GM12878 (cell line): ENCODE data around the gene KRI1. TPM values are rescaled to one million over a fixed set of nuclear protein-coding genes. Genes with fewer than 3 reads are reported as not detected.

Experiments used
- ATAC-seq: fragments of 200-7000 bp; cut with Tn5 transposase; 3 replicates; pipeline ENCODE4 v1.9.1; 2020; ENCODE audit warnings: mild to moderate bottlenecking, moderate library complexity
- BruUV-seq: library from RNA; stranded (reverse); fragments of 400-500 nt; replicated peaks from 2 replicates; lab custom pipeline; 2021; lab: Mats Ljungman, UMichigan
- CTCF ChIA-PET: fragments of 300-600 bp; sonication (Branson Sonifier 250); formaldehyde crosslinking; extraction: SDS; loops from one replicate; lab custom pipeline; 2021; ENCODE audit warnings: inconsistent platforms; lab: Yijun Ruan, JAX
- POLR2A ChIA-PET: fragments of 350-600 bp; formaldehyde crosslinking; extraction: SDS; loops from one replicate; lab custom pipeline; 2021; ENCODE audit warnings: inconsistent platforms; lab: Charles Lee
- RAD21 ChIA-PET: fragments of 300-600 bp; sonication (Branson Sonifier 250); formaldehyde crosslinking; loops from one replicate; lab custom pipeline; 2023; ENCODE audit warnings: antibody characterized with exemption; ENCODE audit not compliant: unreplicated experiment; lab: Charles Lee
- SMC1A ChIA-PET: fragments of 300-600 bp; sonication (Branson Sonifier 250); formaldehyde crosslinking; loops from one replicate; lab custom pipeline; 2023; ENCODE audit not compliant: unreplicated experiment, uncharacterized antibody; lab: Charles Lee
- DNase-seq: peaks from one replicate; pipeline ENCODE4 v3.0.0-alpha.2; 2011; ENCODE audit warnings: low read depth, low spot score
- FAIRE-seq: peaks from 3 replicates; lab custom pipeline; 2011; peaks lifted over from hg19 to GRCh38; lab: Jason Lieb, UNC
- H2AFZ ChIP-seq: 2 replicates; pipeline ENCODE4 v1.6.0; 2011; ENCODE audit warnings: low read depth, low read length, control low read depth; ENCODE audit not compliant: control insufficient read depth
- H3K27ac ChIP-seq: 2 replicates; pipeline ENCODE4 v1.5.1; 2011; ENCODE audit warnings: control low read depth; ENCODE audit not compliant: control insufficient read depth, insufficient read depth
- H3K27me3 ChIP-seq, 2 experiments: replicated peaks in 1 of 2; 2 replicates each; pipeline versions ENCODE4 v1.6.0 to v1.6.1; 2011; ENCODE audit warnings: low read length in 1 of 2; ENCODE audit not compliant: control insufficient read depth in 2 of 2, insufficient read depth in 2 of 2
- H3K36me3 ChIP-seq, 2 experiments: 2 replicates each; pipeline ENCODE4 v1.5.1; 2011; ENCODE audit warnings: low read length in 1 of 2; ENCODE audit not compliant: control insufficient read depth in 2 of 2, insufficient read depth in 2 of 2
- H3K4me1 ChIP-seq: 2 replicates; pipeline ENCODE4 v1.6.1; 2011; ENCODE audit warnings: mild to moderate bottlenecking, low read length, moderate library complexity, mixed read lengths; ENCODE audit not compliant: control insufficient read depth, insufficient read depth
- H3K4me2 ChIP-seq: 2 replicates; pipeline ENCODE4 v1.6.0; 2011; ENCODE audit warnings: control low read depth; ENCODE audit not compliant: control insufficient read depth, insufficient read depth
- H3K4me3 ChIP-seq: fragments of 200-600 bp; sonication (generic); 2 replicates; pipeline ENCODE4 v1.5.1; 2016
- H3K79me2 ChIP-seq: 2 replicates; pipeline ENCODE4 v1.6.0; 2011; ENCODE audit warnings: low read length; ENCODE audit not compliant: control insufficient read depth, insufficient read depth
- H3K9ac ChIP-seq: 2 replicates; pipeline ENCODE4 v1.8.0; 2011; ENCODE audit warnings: low read length, control low read depth, mixed read lengths; ENCODE audit not compliant: control insufficient read depth, insufficient read depth
- H3K9me3 ChIP-seq: replicated peaks from 3 replicates; pipeline ENCODE4 v1.5.1; 2011; ENCODE audit warnings: mild to moderate bottlenecking, low read length; ENCODE audit not compliant: control insufficient read depth, insufficient read depth
- H4K20me1 ChIP-seq: 2 replicates; pipeline ENCODE4 v1.6.0; 2011; ENCODE audit not compliant: control insufficient read depth, insufficient read depth
- BCLAF1 ChIP-seq: fragments of 450-650 bp; IDR thresholded peaks from 2 replicates; pipeline ENCODE4 v1.6.1; 2017; ENCODE audit warnings: antibody characterized with exemption, mild to moderate bottlenecking, moderate library complexity
- NFYB ChIP-seq: IDR thresholded peaks from 2 replicates; pipeline ENCODE4 v1.6.1; 2011; ENCODE audit warnings: low read depth, mild to moderate bottlenecking, low read length, improper control_type of control experiment, moderate library complexity; ENCODE audit not compliant: insufficient read depth
- NR2F1 ChIP-seq: fragments of 450-650 bp; conservative IDR thresholded peaks from 2 replicates; pipeline ENCODE4 v1.6.1; 2017; ENCODE audit warnings: mild to moderate bottlenecking
- RB1 ChIP-seq: fragments of 450-650 bp; formaldehyde crosslinking; IDR thresholded peaks from 2 replicates; pipeline ENCODE4 v1.6.1; 2017; ENCODE audit warnings: mild to moderate bottlenecking, borderline replicate concordance
- ZBTB33 ChIP-seq: fragments of 450-650 bp; IDR thresholded peaks from 2 replicates; pipeline ENCODE4 v1.6.1; 2017; ENCODE audit warnings: mild to moderate bottlenecking
- ZNF622 ChIP-seq: fragments of 450-650 bp; IDR thresholded peaks from 2 replicates; pipeline ENCODE4 v1.6.1; 2017; ENCODE audit warnings: mild to moderate bottlenecking, inconsistent platforms
- WGBS: methylation state at CpG from one replicate; pipeline ENCODE4 v1.1.6; 2016; ENCODE audit warnings: low lambda C conversion rate; ENCODE audit not compliant: insufficient replicate concordance, insufficient coverage; ENCODE audit errors: missing lambda C conversion rate; 5-methylcytosine and 5-hydroxymethylcytosine counted together
- in situ Hi-C: fragments of 300-500 bp; cut with MboI; formaldehyde crosslinking; loops from 9 replicates; pipeline ENCODE4 v1.14.3; 2018; ENCODE audit warnings: mixed read lengths
- intact Hi-C: fragments of 100-400 bp; cut with micrococcal nuclease; formaldehyde crosslinking; loops from one replicate; pipeline ENCODE4 v1.14.2; 2022; ENCODE audit not compliant: unreplicated experiment
- polyA plus RNA-seq, 11 experiments: library from polyadenylated mRNA; depleted of rRNA in 4 of 11; unstranded in 6 of 11; stranded (reverse) in 5 of 11; fragments of >200 nt; fragmentation: Nextera tagmentation in 4 of 11; fragmentation: Illumina TruSeq in 1 of 11; extraction: Ambion mirVana in 4 of 11; extraction: Trizol in 1 of 11; gene quantifications; 1 replicate in 1 of 11; 2 replicates in 10 of 11; pipeline versions ENCODE4 v1.2.1 to v1.2.3, GENCODE V29; 2011 to 2016; ENCODE audit warnings: inconsistent platforms in 2 of 11, missing spikeins in 2 of 11, low read depth in 1 of 11
- total RNA-seq, 4 experiments: library from RNA; depleted of rRNA in 3 of 4; stranded (reverse); fragments of >200 nt in 3 of 4; fragmentation: Illumina TruSeq in 1 of 4; extraction: Trizol in 1 of 4; gene quantifications; 2 replicates each; pipeline versions ENCODE4 v1.2.1 to v1.2.3, GENCODE V29; 2013 to 2021

Gene KRI1
- total and polyA plus RNA-seq, 10 of the 15 experiments (the other 5 are each of a cell fraction or from before 2014, with no cell fraction given) = 0.98 to 42.5 (median 24.7) TPM

GRCh38 chr19:10535613-10536012 is 30.2 kb downstream of the KRI1 start:
- intact Hi-C loops (no loop called here), in situ Hi-C loops (no loop called here)
- ChIA-PET RAD21 (interaction anchor here (1.7 kb wide), 1 partner anchor 164 kb away, joined by 7 read pairs; no protein-coding TSS in a partner anchor), CTCF (interaction anchor here (0.8 to 2.6 kb wide), 7 partner anchors 18 to 126 kb away, joined by 3 to 9 read pairs (median 6); no protein-coding TSS in a partner anchor), POLR2A (interaction anchor here (0.6 to 1.5 kb wide), 5 partner anchors 9 to 114 kb away, joined by 3 to 7 read pairs (median 4); partner anchors contain the start of gene ATG4D), SMC1A (interaction anchor here (0.9 to 1.6 kb wide), 5 partner anchors 10 to 166 kb away, joined by 3 to 4 read pairs (median 3); partner anchors contain the start of gene QTRT1)
- ATAC-seq = no peak
- DNase-seq = no peak
- Histone ChIP-seq H2AFZ (no peak overlapping the region), H3K36me3 (no peaks in the 10 kb centered on the region), H3K79me2 (no peaks in the 10 kb centered on the region), H3K9me3 (peaks cover 2% of the 10 kb centered on the region; the same call in 1 of the 3 replicates), H3K9ac (no peak overlapping the region), H3K27me3 (peaks cover 0 to 4% of the 10 kb centered on the region in 2 experiments; a peak in 1 of 4 replicates), H3K27ac (no peak overlapping the region), H3K4me2 (no peak overlapping the region), H3K4me1 (no peaks in the 10 kb centered on the region), H3K4me3 (no peak overlapping the region), H4K20me1 (no peaks in the 10 kb centered on the region)
- TF ChIP-seq RB1 (no peak), ZBTB33 (no peak), NFYB (no peak), BCLAF1 (no peak), ZNF622 (no peak), NR2F1 (no peak)
- 30% methylated on average over 6 of the region's 6 CpGs for WGBS
- no TSS peak for BruUV-seq
- no peak for FAIRE-seq
